Right renal cortex interstitium (tissue), 3 donors: ENCODE data around the gene DOK5. TPM values are rescaled to one million over a fixed set of nuclear protein-coding genes. Genes with fewer than 3 reads are reported as not detected.
"Not testable (repeated sequence)": the region's sequence is repeated elsewhere in the genome, so short reads cannot be mapped to it uniquely, and the experiment has no call there.

Experiments used
- DNase-seq, 3 donors: peaks; one replicate each; pipeline ENCODE4 v3.0.0-alpha.2; 2013; ENCODE audit warnings: low read depth in 3 of 3, low spot score in 2 of 3
- polyA plus RNA-seq, 3 donors: library from polyadenylated mRNA; unstranded; fragments of 120-200 nt; gene quantifications; one replicate each; pipeline ENCODE4 v1.2.1, GENCODE V29; 2013; ENCODE audit not compliant: insufficient read length in 3 of 3

Gene DOK5
- polyA plus RNA-seq, 3 donors = 10.7 to 11.4 (median 11.4) TPM

DNA sequence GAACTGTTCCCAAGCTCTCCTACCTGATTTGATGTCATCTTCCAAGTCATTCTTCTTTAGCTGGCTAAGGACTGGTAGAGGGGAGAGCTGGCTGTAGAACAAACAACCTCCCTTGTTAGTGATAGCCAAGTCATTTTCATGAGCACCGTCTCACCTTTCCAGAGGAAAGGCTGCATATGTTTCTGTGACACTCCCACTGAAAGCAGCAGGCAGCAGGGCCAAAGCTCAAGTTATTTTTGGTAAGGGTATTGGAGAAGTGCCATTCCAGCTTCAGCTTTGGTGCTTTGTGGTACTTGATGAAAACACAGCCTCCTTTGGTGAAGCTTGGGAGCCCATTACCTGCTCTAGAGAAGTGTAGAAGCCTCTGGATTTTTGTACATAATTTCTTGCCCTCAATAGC, 5.4 kb upstream of the DOK5 start:
- no peak for DNase-seq

DNA sequence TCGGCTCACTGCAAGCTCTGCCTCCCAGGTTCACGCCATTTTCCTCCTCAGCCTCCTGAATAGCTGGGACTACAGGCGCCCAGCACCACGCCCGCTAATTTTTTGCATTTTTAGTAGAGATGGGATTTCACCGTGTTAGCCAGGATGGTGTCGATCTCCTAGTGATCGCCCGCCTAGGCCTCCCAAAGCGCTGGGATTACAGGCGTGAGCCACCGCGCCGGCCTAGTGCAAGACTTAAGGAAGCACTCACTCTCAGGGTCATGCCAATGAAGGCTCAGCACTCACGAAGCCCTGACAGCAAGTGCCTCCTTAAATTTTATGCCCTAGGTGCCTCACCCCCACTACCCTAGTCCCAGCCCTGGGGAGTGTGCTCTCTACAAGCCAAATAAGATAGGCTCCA, 4.7 kb upstream of the DOK5 start:
- DNase-seq = no peak

DNA sequence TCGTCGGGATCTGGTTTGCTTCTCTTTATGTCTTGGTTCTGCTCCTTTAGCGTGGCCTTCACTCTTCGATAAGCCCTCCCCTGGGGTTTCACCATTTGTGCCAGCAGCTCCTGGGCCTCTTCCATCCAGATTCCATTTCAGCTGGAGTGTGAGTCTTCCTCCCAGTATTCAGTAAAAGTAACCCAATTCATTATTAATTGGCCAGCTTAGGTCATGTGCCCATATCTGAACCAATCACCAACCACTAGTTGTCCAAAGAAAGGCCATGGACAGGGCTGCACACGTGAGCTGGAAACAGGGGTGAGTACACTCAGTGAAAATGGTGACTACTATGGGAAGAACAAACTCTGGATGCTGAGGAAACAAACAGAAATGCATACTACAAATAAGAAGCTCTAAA, 2.8 kb upstream of the DOK5 start:
- no peak for DNase-seq

DNA sequence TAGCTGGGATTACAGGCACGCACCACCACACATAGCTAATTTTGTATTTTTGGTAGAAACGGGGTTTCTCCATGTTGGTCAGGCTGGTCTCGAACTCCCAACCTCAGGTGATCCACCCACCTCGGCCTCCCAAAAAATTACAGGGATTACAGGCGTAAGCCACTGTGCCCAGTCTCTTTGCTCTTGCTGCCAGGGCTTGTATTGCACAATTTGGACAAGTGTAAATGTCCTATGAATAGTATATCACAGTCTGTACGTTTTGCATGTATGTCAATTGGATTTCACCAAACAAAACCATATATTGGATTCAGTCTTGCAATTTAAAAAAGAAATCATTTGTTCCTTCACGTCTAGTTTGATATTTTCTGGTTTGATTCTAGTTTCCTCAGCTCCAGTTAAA, 2.1 kb upstream of the DOK5 start:
- no peak for DNase-seq

DNA sequence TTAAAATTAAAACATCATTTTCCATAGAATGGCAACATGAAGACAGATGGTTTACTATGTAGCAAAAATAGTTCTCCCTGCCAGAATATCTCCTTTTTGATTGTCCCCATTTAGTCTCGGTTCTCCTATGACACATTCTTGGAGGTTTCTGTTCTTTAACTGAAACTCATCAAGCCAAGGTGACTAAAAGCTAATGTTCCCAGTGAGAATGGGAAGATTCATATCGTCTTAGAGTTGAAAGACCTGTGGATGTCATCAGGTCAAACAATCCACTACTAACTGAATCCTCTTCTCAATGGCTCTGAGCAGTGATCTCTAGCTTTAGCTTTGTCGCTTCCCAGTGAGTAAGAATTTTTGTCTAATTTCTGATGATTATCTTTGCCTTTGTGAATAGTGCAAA, 1.3 kb upstream of the DOK5 start:
- DNase-seq = no peak

DNA sequence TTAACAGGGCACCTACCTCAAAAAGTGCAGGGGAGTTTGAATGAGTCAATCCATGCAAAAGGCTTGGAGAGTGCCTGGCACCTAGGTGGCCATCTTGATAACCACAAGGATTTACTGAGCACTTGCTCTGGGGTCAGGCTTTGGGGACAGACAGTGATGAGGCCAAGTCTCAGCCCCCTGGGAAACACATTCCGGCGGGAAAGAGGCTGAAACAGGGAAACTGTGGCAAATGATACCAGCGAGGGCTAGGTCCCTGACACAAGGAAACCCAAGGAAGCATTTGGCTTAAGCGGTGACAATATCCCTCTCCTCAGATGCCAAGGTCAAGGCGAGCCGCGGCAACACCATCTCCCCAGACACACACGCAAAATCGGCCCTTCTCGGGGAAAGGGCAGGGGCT, 527 bp upstream of the DOK5 start:
- no peak for DNase-seq

DNA sequence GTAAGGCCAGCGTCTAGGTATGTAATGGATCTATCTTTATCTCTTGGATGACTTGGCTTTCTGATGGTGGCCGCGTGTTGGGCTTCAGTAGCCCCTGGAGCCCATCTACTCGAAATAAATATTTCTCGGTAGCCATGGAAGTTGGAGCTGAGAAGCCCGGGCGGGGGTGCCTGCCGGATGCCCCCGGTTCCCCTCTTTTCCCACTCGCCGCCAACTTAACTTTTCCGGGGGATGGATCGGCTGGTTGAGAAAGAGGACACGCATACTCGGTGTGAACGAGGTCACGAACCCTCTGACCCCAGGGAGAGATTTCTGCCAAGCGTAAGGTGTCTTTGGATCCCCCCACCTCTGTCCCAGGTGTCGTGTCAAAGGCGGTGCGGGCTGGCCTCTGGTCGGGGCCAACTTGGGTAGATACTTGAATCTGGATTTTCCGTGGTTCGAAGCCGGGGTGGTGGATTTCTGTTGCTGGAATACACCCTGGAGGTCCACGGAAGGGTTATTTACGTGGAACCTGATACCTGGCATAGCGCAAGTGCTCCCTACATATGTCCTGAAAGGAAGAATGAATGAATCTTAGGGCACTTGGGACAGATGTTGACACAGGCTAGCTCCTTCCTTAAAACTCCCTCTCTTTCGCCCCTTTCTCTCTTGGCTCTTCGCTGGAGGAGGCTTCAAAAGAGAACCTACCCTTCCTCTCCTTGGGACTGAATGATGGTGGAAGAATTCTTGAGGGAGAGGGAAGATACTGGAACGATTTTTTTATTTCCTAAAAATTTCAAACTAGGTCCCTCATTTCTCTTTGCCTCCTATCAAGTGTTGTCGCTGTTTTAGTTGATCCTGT, 996 bp downstream of the DOK5 start:
- peak in 1 of 3 donors; percentile 2 for DNase-seq

DNA sequence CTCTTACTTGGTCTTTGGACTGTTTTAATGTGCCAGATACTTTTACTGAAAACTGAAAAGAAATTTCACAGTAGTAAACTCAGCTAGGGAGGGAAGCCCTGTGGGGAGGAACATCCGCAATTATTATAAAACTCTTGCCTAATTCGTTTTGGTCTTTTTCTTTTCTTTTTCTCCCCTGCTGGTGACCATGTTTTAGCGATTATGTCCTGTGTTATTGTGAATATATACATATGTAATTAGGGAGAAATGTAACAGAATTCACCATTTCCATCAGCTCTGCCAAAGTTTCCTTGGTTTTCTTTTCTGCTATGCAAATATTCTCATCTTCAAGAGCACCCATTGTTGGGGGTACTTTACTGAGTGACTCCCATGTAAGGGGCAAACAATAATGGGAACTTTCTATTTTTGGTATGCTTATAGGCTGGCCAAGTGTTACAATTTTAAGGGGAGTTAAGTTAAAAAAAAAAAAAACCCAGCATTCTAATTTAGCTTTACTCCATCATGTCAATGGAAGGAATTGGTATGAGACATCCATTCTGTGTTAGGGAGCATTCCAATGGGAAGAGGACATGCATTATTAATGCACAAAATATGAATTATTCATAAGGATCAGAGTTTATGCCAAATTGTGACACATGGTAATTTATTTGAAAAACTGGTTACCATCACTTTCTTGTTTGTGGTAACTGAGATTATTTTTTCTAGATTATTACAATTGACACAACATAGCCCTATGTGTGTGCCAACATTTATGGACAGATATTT, 2.0 kb downstream of the DOK5 start:
- no peak for DNase-seq

DNA sequence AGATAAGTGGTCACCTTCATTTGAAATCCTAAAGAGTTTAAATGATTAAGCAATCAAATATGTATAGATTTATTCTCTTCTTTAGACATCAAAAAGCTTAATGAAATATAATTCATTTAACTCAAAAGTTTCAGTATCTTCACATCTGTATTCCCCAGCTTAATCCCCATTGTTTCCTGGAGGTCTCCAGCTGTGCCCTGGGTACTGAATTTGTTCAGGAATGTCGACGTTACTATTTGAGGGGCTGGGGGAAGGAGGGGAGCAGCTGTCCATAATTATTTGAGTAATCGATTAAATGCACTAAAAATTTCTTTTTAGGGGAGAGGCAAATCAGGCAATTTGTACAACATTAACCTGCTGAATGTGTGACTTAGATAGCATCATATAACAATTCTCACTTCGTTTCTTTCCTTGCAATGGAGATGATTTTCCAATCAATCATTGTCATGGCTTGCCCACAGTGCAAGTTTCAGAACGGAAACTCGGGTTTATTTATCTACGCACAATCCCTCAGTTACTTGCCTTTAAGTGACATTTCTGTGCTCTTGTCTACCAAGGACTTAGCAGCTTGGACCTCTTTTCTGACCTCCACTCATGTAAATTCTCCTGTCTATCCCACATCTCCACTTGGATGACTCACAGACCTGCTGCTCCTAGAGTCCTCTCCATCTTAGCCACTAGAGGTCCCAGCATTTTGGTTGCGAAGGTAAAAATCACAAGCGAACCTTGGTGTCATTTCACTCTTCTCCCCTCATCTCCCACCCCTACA, 3.9 kb downstream of the DOK5 start:
- DNase-seq = no peak

DNA sequence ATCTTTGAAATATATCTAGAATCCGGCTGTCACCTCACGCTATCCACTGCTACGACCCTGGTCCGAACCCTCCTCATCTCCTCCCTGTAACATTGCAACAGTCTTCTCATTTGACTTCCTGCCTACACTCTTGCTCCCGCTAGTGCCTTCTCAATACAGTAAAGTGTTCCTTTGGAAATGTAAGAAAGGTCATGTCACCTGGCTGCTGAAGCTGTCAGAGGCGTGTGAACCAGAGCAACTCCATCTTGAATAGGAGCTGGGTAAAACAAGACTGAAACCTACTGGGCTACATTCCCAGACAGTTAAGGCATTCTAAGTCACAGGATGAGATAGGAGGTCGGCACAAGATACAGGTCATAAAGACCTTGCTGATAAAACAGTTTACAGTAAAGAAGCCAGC, 4.5 kb downstream of the DOK5 start:
- DNase-seq = not testable (repeated sequence)

DNA sequence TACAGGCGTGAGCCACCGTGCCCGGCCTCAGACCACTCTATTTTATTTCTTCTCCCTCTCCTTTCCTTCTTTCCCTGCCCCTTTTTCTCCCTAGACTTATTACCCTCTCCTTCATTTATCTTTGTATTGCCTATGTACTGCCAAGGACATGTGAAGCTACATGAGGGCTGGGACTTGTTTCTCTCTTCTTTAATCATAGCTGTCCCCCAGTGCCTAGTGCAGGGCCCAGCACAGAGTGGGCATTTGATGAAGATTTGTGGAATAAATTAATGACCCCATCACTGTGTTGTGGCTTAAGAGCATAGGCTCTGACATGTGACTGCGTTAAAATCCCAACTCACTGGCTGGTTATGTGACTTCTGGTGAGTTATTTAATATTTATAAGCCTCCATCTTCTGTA, 6.0 kb downstream of the DOK5 start:
- no peak for DNase-seq

DNA sequence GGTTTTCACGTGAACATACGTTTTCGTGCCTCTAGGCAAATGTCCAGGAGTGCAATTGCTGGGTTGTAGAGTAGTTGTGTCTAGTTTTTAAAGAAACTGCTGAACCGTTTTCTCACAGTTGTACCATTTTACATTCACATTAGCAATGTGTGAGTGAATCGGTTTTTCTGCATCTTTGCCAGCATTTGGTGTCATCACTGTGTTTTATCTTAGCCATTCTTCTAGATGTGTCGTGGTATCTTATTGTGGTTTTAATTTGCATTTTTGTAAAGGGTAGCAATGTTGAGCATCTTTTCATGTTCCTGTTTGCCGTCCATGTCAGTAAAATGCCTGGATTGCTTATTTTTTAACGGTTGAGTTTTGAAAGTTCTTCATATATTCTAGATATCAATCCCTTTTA, 10.2 kb downstream of the DOK5 start:
- no peak for DNase-seq

DNA sequence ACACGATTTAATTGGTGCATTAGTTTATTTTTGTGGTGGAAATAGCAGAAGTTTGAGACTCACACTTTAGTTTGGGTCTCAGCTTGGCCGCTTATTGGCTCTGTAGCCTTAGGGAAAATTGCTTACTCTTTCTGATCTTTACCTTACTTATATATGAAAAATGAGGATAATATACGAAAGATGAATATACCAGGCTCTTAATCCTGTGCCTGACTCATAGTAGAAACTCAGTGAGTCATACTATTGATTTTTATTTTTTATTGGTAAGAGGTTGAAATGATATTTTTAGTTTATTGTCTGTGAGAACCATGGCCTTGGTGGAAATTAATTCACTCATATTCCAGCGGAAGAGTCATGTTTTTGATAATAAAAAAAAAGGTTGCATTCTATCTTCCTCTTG, 11.2 kb downstream of the DOK5 start:
- no peak for DNase-seq

DNA sequence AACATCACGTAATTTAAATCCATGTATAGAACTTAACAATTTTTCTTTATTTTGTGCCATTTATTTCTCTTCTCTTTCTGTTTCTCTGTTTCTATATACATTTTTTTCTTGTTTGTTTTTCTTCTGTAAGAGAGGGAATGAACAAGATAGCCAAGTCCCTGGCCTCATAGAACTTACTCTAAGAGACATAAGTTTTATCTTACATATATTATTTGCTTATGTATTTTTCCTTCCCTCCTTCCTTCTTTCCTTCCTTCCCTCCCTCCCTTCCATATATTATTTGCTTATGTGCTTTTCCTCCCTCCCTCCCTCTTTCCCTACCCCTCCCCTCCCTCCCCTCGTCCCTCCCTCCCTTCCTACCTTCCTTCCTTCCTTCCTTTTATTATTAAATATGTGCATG, 13.0 kb downstream of the DOK5 start:
- no peak for DNase-seq

DNA sequence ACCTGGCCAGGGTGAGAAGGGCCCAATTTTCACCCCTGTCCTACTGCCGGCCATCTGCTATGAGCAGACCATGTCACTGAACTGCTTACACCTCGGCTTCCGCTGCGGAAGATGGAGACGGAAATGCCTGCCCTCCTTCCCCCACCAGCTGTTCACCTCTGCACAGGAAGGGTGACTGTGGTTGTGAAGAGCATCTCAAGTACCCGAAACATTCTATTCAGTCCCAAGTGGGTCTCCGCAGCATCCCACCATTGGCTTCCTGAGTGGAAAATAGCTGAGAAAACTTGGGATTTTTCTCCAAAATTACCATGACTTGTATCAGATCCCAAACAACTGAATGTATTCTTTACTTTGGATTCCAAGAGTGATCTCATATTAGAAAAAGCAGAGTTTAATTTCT, 16.1 kb downstream of the DOK5 start:
- no peak for DNase-seq

DNA sequence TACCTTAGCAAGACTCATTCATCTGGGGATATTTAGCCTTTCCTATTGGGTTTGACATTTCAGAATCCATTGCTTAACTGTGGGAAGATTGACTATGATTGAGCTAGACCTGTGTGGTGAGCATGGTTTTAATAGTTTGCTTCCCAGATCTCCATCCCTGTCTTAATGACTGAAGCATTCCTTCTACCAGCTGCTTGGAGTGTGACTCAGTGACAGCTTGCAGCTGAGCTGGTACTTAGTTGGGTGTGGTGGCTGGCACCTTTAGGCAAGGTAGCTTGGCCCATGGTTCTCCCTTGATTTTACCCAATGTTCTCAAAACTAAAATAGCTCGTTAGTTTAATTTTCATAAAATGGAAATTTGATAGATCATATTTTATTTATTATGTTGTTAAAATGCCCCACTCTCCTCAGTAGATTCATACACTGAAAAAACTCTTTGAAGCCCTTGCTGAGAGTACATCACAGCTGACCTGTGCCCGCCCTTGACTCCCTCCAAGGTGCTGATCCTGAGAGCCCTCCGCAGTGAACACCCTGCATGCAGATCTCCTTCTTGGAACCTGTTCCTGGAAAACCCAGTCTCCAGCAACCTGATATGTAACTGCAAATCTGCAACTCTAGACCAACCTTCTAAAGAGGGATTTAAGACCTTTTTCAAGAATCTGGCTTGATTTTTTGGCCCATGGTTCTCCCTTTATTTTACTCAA, 19.1 kb downstream of the DOK5 start:
- no peak for DNase-seq

DNA sequence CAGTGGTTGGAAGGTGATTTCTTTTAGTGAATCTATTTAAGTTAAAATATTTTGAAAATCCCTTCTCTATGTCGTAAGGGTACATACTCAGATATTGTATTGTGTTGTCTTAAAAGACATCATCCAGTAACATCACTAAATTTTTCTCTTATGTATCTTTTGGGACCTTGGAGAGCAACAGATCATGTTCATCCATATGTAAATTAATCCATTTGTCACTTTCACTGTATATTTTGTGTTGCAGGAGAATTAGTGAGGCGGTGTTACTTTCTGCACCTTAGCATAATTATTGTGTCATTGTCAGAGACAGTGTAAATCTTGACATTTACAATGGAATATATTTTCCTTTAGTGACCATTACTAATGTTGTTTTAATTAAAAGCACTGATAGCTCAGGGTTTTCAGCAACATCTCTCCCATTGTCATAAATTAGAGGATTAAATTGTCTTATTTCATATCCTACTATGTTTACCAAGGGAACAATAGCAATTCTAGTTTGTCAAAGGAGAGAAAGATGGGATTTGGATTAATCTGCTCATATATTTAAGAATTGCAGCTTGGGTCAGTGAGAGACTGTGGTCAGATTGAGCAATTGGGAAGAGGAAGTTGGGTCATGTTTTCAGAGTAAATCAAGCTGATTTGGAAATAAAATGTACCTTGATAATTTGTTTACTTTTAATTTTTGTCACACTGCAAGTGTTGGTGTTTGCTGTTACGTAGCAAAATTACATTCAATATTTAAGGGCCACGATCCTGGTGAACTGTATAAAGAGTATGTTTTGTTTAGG, 22.7 kb downstream of the DOK5 start:
- DNase-seq = no peak

DNA sequence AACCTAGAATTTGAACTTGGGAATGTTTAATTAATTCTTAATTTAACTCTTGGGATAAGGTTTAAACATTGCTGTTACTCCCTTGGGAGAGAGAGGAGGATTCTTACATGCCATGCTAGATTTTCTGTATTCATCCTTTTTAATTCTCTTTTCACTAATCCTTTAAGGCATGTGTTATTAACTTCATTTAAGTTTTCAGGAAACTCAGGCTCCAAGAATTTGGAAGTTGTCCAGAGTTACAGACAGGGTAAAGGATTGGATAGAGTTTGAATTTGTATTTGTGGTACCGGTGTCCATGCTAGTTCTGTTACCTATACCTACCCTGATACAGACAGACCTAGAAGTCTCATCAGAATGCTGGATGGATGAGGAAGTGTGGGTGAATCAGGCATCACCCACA, 23.7 kb downstream of the DOK5 start:
- no peak for DNase-seq

DNA sequence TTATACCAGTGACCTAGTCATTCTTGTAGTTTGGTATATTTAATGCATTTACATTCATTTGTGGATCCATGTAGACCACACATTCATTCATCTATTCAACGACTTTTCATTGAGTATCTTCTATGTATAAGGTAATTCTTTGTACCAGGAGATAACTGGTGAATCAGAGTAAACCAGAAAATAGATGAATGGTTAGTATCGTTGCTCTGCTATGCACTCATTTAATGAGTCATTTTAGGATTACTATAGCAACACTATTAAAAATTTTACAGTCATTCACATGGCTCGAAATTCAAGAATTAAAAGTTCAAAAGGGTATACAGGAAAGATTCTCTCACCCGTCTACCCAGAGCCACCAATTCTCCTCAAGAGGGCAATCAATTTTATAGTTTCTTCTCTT, 26.8 kb downstream of the DOK5 start:
- no peak for DNase-seq

DNA sequence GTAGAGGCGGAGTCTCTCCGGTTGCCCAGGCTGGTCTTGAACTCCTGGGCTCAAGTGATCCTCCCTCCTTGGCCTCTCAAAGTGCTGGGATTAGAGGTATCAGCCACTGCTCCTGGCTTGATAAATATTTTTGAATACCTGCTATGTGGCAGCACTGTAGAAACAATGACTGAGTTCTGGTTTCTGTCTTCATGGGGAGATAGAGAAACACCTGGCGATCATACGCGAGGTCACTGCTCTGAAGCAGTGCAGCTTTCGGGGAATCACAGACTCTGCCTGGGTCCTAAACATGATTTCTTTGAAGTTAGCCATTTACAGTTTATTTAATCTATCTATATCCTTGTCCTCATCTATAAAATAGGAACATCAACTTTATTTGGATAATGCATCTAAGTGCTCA, 31.2 kb downstream of the DOK5 start:
- DNase-seq = no peak
